GM21717 (cell line): ENCODE measurements around the gene ITGAE.
"Not testable (repeated sequence)": the region's sequence is repeated elsewhere in the genome, so short reads cannot be mapped to it uniquely, and the experiment has no call there.

ENCODE experiments used
- ATAC-seq: cut with Tn5 transposase; IDR thresholded peaks from one replicate; pipeline ENCODE4 v1.9.1; 2021; ENCODE audit warnings: mild to moderate bottlenecking, moderate library complexity; ENCODE audit not compliant: unreplicated experiment

Gene ITGAE

GRCh38 chr17:3761918-3762380 lies 39.0 kb downstream of the ITGAE start:
- no peak for ATAC-seq

GRCh38 chr17:3761036-3761917 lies 39.7 kb downstream of the ITGAE start:
- ATAC-seq: no peak

DNA sequence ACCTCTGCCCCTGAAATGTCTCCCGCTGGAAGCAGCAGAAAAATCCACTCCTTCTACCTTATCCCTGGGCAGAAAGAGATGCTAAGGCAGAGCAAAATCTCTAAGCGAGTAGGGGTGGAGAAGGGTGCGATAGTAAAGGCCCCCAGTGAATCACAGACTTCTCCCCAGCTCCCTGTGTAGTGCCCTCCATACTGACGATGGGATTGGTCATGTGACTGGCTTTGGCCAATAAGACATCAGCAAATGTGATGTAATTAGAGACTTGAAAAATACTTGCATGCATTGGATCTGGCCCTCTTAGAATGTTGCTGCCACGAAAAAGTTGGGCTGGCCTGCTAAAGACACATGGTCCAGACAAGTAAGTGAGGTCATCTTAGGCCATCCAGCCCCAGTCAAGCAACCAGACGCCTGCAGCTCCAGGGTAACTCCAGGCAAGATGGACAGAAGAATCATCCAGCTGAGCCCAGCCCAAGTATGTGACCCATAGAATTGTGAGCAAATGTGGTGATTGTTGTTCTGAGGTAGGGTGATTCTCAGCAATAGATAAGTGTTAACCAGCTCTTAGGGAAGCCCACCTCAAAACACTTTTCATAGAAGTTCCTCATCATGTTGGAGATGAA lies 41.3 kb downstream of the ITGAE start:
- no peak for ATAC-seq

- no peak for ATAC-seq
These were observed 45.5 kb downstream of the ITGAE start for GRCh38 chr17:3755335-3756030.

- no peak for ATAC-seq
These were observed 46.3 kb downstream of the ITGAE start for GRCh38 chr17:3754458-3755334.

GRCh38 chr17:3754066-3754457 lies 46.9 kb downstream of the ITGAE start:
- ATAC-seq: no peak

- ATAC-seq: no peak
These were observed 47.4 kb downstream of the ITGAE start for GRCh38 chr17:3753624-3754023.

DNA sequence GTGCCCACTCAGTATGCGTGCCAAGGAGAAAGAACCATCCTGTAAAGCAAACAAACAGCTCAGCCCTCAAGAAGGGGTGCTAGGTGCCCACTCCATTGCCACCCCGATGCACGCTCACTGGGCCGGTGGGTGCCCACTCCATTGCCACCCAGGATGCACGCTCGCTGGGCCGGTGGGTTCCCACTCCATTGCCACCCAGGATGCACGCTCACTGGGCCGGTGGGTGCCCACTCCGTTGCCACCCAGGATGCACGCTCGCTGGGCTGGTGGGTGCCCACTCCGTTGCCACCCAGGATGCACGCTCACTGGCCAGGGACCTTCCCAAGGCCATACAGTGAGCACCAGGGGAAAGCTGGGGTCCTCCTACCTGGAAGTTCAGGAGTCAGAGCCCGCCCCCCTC lies 49.2 kb downstream of the ITGAE start:
- ATAC-seq: no peak

DNA sequence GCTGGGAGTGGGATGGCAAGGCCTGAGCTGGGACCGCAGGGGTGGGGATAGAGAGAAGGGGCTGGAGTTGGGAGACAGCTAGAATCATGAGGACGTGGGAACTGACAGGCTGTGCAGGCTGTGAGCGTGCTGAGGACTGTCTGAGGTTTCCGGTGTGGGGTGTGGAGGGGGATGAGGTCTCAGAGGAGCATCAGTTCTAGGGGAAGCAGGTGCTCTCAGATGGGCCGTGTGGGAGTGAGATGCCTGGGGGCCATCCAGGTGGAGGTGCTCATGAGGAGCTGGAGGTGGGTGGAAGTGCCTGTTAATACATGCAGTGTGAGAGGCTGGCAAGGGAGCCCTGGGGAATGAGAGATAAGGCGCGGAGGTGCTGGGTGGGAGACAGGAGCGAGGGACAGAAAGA lies 50.1 kb downstream of the ITGAE start:
- no peak for ATAC-seq

- ATAC-seq: no peak
These were observed 50.7 kb downstream of the ITGAE start for GRCh38 chr17:3750296-3750695.

DNA sequence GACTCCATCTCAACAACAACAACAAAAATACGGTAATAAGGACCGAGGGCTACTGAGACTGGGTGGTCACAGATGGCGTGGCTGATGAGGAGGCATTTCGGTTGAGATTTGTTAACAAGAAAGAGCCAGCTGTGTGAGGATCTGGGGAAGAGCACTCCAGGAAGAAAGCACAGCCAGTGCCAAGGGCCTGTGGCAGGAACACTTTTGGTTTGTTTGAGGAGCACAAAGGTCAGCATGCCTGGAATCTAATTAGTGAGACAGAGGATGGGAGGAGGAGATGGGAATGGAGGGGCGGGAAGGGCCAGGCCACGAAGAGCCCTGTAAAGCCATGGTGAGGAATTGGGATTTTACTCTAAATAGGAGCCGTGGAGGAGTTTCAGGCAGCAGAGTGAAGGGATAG lies 52.4 kb downstream of the ITGAE start:
- ATAC-seq: no peak

GRCh38 chr17:3747805-3748204 lies 53.2 kb downstream of the ITGAE start:
- no peak for ATAC-seq

DNA sequence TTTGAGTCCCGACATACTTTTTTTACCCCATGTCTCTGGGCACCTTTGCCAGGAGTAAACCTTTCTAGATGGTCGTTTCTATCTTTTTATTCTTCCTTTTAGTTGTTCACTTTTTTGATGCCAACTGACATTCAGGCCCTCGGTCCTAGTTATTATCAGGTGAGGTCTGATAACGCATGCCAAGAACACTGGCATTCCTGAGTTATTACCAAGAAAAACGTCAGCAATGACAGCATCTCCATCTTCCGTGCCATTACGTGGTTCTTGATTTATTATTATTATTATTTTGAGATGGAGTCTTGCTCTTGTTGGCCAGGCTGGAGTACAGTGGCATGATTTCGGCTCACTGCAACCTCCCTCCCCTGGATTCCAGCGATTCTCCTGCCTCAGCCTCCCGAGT lies 55.9 kb downstream of the ITGAE start:
- no peak for ATAC-seq

- ATAC-seq: no peak
These were observed 57.0 kb downstream of the ITGAE start for GRCh38 chr17:3744014-3744413.

DNA sequence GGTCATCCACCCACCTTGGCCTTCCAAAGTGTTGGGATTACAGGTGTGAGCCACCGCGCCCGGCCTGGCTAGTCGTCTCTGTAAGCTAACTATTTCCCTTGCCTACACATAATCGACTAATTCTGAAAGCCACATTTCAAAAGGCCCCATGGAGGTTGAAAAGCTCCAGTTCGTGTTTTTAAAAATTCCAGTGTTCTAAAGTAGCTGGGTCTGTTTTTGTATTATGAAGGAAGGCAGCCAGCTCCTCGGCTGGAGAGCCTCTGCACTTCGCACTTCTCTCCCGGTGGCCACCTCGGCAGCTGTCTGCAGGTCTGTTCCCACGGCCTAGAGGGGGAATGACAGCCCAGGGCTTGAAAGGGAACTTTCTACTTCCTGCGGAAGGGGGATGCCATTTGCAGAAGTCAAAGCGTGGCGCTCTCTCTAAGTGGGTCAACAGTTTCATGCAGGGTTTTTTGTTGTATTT lies 60.3 kb downstream of the ITGAE start:
- ATAC-seq: no peak

GRCh38 chr17:3739422-3740124 lies 61.4 kb downstream of the ITGAE start:
- no peak for ATAC-seq

DNA sequence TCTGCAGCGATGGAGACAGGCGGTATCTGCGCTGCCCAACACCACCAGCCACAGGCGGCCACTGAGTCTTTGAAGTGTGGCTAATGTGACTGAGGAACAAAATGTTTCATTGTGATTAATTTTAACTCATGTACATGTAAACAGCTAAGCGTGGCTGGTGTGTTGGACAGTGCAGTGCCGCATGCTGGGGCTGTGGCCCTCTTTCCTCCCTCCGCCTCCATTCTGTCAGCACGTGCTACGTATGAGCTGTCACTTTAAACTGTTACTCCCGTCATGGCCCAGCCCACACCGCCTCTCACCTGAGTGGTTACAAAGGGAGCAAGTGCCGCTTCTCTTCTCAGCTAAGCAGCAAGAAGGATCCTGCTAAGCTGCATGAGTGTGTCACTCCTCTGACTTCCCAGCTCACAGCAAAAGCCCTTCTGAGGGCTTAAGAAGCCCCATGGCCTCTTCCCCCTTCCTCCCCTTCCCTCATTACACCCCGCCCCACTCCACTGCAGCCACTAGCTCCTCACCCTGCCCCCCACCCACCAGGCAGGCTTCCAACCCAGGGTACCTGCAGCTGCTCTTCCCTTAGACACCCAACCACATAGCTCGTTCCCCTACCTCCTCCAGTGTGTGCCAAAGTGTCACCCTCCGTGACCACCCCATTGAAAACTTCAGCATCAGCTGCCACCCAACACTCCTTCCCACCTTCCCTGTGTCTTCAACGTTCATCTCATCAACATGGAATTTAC lies 62.3 kb downstream of the ITGAE start:
- ATAC-seq: no peak

DNA sequence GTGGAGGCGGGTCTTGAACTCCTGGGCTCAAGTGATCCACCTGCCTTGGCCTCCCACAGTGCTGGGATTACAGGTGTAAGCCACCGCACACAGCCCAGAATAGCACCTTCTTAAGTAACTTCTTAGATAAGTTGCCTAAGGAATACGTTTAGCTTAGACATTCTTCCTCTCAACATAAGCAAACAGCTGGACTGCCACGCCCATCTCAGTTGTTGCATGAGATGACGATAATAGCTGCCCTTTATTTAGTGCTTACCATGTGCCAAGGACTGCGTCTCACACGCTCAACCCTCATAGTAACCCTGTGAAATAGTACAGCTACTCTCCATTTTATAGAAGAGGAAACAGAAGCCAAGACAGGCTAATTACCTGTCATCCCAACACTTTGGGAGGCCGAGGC lies 65.5 kb downstream of the ITGAE start:
- no peak for ATAC-seq

GRCh38 chr17:3734911-3735276 lies 66.1 kb downstream of the ITGAE start:
- ATAC-seq: not testable (repeated sequence)
